ENCODE data around the gene PCDHGC5.

DNA sequence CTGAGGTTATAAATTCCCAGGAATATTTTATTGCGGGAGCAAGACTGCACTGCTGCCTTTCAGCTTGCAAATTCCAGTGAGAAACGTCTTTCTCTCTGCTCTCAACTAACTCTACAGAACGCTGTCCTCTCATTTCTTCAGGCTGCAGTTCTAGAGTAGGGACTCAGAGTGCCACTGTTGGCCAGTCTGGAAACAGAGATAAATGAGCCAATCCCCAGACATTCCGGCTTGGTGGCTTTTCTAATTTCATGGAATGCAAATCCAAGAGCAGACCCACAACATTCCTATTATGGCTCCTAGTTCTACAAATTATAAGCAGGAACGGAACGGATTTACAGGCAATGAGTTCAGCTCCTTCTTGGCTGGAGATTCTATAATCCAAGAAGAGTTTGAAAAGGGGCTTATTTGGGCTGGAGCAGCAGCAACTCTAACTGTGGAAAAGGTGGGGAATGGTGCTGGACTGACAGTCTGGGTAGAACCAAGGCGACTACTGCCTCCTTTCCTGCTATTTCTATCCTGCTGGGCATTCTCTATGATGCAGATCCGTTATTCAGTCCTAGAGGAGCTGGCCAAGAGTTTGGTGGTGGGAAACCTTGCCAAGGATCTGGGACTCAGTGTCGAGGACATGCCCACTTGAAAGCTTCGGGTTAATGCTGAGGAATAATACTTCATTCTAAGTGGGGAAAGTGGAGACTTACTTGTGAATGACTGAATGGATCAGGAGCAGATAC lies 49.3 kb upstream of the PCDHGC5 start:
- TF ChIP-seq GABPA (IDR thresholded peaks at IDR 0.05; ENCODE audit: low read depth): no peak
- TF ChIP-seq CTCF (IDR thresholded peaks at IDR 0.05; ENCODE audit: insufficient read depth, low read length): no peak
- TF ChIP-seq, protein P1, sequence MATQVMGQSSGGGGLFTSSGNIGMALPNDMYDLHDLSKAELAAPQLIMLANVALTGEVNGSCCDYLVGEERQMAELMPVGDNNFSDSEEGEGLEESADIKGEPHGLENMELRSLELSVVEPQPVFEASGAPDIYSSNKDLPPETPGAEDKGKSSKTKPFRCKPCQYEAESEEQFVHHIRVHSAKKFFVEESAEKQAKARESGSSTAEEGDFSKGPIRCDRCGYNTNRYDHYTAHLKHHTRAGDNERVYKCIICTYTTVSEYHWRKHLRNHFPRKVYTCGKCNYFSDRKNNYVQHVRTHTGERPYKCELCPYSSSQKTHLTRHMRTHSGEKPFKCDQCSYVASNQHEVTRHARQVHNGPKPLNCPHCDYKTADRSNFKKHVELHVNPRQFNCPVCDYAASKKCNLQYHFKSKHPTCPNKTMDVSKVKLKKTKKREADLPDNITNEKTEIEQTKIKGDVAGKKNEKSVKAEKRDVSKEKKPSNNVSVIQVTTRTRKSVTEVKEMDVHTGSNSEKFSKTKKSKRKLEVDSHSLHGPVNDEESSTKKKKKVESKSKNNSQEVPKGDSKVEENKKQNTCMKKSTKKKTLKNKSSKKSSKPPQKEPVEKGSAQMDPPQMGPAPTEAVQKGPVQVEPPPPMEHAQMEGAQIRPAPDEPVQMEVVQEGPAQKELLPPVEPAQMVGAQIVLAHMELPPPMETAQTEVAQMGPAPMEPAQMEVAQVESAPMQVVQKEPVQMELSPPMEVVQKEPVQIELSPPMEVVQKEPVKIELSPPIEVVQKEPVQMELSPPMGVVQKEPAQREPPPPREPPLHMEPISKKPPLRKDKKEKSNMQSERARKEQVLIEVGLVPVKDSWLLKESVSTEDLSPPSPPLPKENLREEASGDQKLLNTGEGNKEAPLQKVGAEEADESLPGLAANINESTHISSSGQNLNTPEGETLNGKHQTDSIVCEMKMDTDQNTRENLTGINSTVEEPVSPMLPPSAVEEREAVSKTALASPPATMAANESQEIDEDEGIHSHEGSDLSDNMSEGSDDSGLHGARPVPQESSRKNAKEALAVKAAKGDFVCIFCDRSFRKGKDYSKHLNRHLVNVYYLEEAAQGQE (IDR thresholded peaks at IDR 0.05; ENCODE audit: insufficient replicate concordance, low read depth): no peak
- TF ChIP-seq POLR2AphosphoS5 (IDR thresholded peaks at IDR 0.05; ENCODE audit: low read depth): no peak

Measured in HL-60 (cell line).